Testis (tissue), 5 donors: ENCODE data around the gene MEPCE. TPM values are rescaled to one million over a fixed set of nuclear protein-coding genes. Genes with fewer than 3 reads are reported as not detected.
A peak's percentile ranks its signal among the peaks of the same experiment; 100 is the strongest.
"Not testable (repeated sequence)": the region's sequence is repeated elsewhere in the genome, so short reads cannot be mapped to it uniquely, and the experiment has no call there.

Experiments used
- DNase-seq: peaks from one replicate; pipeline ENCODE4 v3.0.0-alpha.2; 2019
- H3K27ac ChIP-seq, 2 donors: fragments of 200-600 bp; sonication (generic); one replicate each; pipeline ENCODE4 v1.5.1; 2019
- H3K27me3 ChIP-seq: fragments of 200-600 bp; sonication (generic); one replicate; pipeline ENCODE4 v1.5.1; 2019
- H3K36me3 ChIP-seq: fragments of 200-600 bp; sonication (generic); one replicate; pipeline ENCODE4 v1.5.1; 2017; ENCODE audit warnings: low read depth; ENCODE audit errors: missing control alignments
- H3K4me1 ChIP-seq: fragments of 200-600 bp; sonication (generic); one replicate; pipeline ENCODE4 v1.5.1; 2019
- H3K4me3 ChIP-seq, 2 donors: fragments of 200-600 bp; sonication (generic); one replicate each; pipeline ENCODE4 v1.5.1; 2017 to 2019
- H3K9me3 ChIP-seq: fragments of 200-600 bp; sonication (generic); one replicate; pipeline ENCODE4 v1.5.1; 2017
- POLR2A ChIP-seq: fragments of 450-650 bp; IDR thresholded peaks from one replicate; pipeline ENCODE4 v1.6.1; 2017; ENCODE audit warnings: antibody characterized with exemption, mild to moderate bottlenecking, moderate library complexity
- WGBS, 2 donors: methylation state at CpG; one replicate each; pipeline ENCODE4 v1.1.5; 2018; 5-methylcytosine and 5-hydroxymethylcytosine counted together
- intact Hi-C: fragments of 100-400 bp; cut with DNase I; formaldehyde crosslinking; loops from one replicate; pipeline ENCODE4 v1.15.1; 2023; ENCODE audit warnings: low total_unique reads
- long read RNA-seq, 2 donors: transcript quantifications; one replicate each; lab custom pipeline, GENCODE V29; 2026
- polyA plus RNA-seq: library from polyadenylated mRNA; stranded (reverse); fragments of 350-450 nt; fragmentation: Illumina TruSeq; extraction: RNeasy Lipid Tissue Mini Kit (QIAGEN cat#74804); gene quantifications from one replicate; pipeline ENCODE4 v1.2.3, GENCODE V29; 2014; ENCODE audit warnings: low read depth, low replicate concordance; ENCODE audit not compliant: insufficient read depth
- total RNA-seq, 2 donors: library from RNA; depleted of rRNA; stranded (reverse); fragments of >200 nt; gene quantifications; one replicate each; pipeline ENCODE4 v1.2.3, GENCODE V29; 2016
- TF ChIP-seq, protein P1 (sequence below), 3 experiments: fragments of 450-650 bp in 2 of 3; fragments of 200-600 bp in 1 of 3; sonication (generic) in 1 of 3; IDR thresholded peaks; one replicate each; pipeline ENCODE4 v1.5.1; 2016 to 2019; ENCODE audit warnings: antibody characterized with exemption in 3 of 3, mild to moderate bottlenecking in 2 of 3, moderate library complexity in 1 of 3

The MEPCE gene, protein sequence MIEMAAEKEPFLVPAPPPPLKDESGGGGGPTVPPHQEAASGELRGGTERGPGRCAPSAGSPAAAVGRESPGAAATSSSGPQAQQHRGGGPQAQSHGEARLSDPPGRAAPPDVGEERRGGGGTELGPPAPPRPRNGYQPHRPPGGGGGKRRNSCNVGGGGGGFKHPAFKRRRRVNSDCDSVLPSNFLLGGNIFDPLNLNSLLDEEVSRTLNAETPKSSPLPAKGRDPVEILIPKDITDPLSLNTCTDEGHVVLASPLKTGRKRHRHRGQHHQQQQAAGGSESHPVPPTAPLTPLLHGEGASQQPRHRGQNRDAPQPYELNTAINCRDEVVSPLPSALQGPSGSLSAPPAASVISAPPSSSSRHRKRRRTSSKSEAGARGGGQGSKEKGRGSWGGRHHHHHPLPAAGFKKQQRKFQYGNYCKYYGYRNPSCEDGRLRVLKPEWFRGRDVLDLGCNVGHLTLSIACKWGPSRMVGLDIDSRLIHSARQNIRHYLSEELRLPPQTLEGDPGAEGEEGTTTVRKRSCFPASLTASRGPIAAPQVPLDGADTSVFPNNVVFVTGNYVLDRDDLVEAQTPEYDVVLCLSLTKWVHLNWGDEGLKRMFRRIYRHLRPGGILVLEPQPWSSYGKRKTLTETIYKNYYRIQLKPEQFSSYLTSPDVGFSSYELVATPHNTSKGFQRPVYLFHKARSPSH
- 10 to 100 TPM; 74.6 to 89.3 TPM for total RNA-seq
- polyA plus RNA-seq = 182 TPM
- long read RNA-seq, donor 1, transcript MEPCE-201 (4 exons, 3,030 nt) = major isoform, 20 of 35 reads
- long read RNA-seq, donor 1, partial matches to known transcripts = 15 of 35 reads
- long read RNA-seq, donor 1, other reads (novel, unspliced or antisense) = 0 of 35 reads
- long read RNA-seq, donor 2, transcript MEPCE-201 (4 exons, 3,030 nt) = major isoform, 12 of 12 reads
- long read RNA-seq, donor 2, partial matches to known transcripts = 0 of 12 reads
- long read RNA-seq, donor 2, other reads (novel, unspliced or antisense) = 0 of 12 reads

DNA sequence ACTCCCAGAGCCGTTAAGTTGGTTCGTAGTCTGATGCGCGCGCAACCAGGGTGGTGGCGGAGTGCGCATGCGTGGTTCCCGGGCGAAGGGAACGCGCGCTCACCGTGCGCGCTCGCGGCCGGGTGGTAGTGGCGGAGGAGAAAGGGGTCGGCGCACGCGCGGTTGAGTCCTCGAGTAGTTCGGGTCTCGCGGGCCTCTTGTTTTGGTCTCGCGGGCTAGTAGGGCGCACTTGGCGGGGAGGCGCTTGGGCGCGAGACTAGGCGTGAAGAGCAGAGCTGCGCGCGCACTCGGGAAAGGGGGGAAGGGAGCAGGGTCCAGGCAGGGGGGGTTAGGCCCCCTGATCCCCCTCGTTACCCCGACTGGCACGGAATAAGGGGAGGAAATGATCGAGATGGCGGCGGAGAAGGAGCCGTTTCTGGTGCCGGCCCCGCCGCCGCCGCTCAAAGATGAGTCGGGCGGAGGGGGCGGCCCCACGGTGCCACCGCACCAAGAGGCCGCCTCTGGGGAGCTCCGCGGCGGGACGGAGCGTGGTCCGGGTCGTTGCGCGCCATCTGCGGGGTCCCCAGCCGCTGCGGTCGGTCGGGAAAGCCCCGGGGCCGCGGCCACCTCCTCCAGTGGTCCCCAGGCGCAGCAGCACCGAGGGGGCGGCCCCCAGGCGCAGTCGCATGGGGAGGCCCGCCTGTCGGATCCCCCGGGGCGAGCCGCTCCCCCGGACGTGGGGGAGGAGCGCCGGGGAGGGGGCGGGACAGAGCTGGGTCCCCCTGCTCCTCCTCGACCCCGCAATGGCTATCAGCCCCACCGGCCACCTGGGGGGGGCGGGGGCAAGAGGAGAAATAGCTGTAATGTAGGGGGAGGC is at the start of gene MEPCE:
Gene MEPCE (plus strand): TSS at position 195 of the 856 bp plus-strand sequence. CDS start 188 bp downstream, at position 383.
- Histone ChIP-seq H3K9me3 (no peaks in the 10 kb centered on the region), H3K4me1 (peaks cover 23% of the 10 kb centered on the region), H3K27me3 (no peaks in the 10 kb centered on the region), H3K36me3 (no peaks in the 10 kb centered on the region), H3K4me3 (peak within 1 kb of the TSS; percentile 85 to 94), H3K27ac (peak within 1 kb of the TSS; percentile 99)
- 0% methylated on average over 29 to 67 of the region's 95 CpGs for WGBS, 2 donors
- TF ChIP-seq, protein P1, sequence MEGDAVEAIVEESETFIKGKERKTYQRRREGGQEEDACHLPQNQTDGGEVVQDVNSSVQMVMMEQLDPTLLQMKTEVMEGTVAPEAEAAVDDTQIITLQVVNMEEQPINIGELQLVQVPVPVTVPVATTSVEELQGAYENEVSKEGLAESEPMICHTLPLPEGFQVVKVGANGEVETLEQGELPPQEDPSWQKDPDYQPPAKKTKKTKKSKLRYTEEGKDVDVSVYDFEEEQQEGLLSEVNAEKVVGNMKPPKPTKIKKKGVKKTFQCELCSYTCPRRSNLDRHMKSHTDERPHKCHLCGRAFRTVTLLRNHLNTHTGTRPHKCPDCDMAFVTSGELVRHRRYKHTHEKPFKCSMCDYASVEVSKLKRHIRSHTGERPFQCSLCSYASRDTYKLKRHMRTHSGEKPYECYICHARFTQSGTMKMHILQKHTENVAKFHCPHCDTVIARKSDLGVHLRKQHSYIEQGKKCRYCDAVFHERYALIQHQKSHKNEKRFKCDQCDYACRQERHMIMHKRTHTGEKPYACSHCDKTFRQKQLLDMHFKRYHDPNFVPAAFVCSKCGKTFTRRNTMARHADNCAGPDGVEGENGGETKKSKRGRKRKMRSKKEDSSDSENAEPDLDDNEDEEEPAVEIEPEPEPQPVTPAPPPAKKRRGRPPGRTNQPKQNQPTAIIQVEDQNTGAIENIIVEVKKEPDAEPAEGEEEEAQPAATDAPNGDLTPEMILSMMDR (IDR thresholded peaks at IDR 0.05) = no peak
- peak; percentile 39 for TF ChIP-seq POLR2A
- peak; percentile 97 for DNase-seq
- intact Hi-C loops = no loop called here

DNA sequence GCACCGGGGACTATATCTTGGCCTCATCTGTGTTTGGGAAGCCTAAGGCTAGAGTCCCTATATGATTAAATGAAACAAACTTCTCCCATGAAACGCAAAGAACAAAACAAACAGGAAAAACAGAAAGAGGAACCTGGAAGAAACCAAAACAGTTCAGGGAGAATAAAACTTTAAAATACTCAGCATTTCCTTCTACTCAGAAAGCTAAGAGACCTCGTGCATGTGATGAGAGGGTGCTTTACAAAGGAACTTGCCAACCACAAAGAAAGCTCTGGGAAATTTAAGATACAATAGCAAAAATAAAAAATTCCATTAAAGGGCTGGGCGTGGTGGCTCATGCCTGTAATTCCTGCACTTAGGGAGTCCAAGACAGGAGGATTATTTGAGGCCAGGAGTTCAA is 49.4 kb upstream of the MEPCE start:
- TF ChIP-seq, protein P1 (IDR thresholded peaks at IDR 0.05) = no peak
- no peak for TF ChIP-seq POLR2A
- intact Hi-C loops = no loop called here
- Histone ChIP-seq H3K27ac (peak overlapping the region in 1 of 2 donors; percentile 44), H3K36me3 (no peaks in the 10 kb centered on the region), H3K27me3 (no peaks in the 10 kb centered on the region), H3K4me3 (no peak overlapping the region), H3K4me1 (no peaks in the 10 kb centered on the region), H3K9me3 (no peaks in the 10 kb centered on the region)
- DNase-seq = no peak
- WGBS, 2 donors = 72 to 75% methylated on average over 4 of the region's 4 CpGs

DNA sequence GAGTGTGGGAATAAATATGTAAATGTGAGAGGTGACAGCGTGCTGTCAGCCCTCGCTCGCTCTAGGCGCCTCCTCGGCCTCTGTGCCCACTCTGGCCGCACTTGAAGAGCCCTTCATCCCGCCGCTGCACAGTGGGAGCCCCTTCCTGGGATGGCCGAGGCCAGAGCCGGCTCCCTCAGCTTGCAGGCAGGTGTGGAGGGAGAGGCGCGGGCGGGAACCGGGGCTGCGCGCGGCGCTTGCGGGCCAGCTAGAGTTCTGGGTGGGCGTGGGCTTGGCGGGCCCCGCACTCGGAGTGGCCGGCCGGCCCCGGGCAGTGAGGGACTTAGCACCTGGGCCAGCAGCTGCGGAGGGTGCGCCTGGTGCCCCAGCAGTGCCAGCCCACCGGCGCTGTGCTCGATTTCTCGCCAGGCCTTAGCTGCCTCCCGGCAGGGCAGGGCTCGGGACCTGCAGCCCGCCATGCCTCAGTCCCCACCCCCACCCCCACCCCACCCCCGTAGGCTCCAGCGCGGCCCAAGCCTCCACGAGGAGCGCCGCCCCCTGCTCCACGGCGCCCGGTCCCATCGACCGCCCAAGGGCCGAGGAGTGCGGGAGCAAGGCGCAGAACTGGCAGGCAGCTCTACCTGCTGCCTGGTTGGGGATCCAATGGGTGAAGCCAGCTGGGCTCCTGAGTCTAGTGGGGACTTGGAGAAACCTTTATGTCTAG is 47.9 kb upstream of the MEPCE start:
- H3K9me3 ChIP-seq, DNase-seq, H3K27ac ChIP-seq, H3K27me3 ChIP-seq, intact Hi-C loops, H3K36me3 ChIP-seq, H3K4me1 ChIP-seq: not testable (repeated sequence)
- H3K4me3 ChIP-seq = peak overlapping the region; percentile 9 to 51
- 47 to 75% methylated on average over 15 to 49 of the region's 49 CpGs for WGBS, 2 donors

DNA sequence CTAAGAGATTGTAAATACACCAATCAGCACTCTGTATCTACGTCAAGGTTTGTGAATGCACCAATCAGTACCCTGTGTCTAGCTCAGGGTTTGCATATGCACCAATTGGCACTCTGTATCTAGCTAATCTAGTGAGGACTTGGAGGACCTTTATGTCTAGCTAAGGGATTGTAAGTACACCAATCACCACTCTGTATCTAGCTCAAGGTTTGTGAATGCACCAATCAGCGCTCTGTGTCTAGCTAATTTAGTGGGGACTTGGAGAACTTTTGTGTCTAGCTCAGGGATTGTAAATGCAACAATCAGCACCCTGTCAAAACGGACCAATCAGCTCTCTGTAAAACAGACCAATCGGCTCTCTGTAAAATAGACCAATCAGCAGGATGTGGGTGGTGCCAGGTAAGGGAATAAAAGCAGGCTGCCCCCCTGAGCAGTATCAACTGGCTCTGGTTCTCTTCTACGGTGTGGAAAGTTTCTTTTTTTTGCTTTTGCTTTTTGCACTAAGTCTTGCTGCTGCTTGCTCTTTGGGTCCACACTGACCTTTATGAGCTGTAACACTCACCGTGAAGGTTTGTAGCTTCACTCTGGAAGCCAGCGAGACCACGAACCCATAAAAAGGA is 47.3 kb upstream of the MEPCE start:
- H3K36me3 ChIP-seq, intact Hi-C loops, H3K27me3 ChIP-seq, H3K9me3 ChIP-seq, H3K4me1 ChIP-seq: not testable (repeated sequence)
- peak overlapping the region in 1 of 2 donors; percentile 73 for H3K27ac ChIP-seq
- peak; percentile 63 for DNase-seq
- H3K4me3 ChIP-seq = peak overlapping the region; percentile 9 to 51
- 74 to 78% methylated on average over 8 of the region's 8 CpGs for WGBS, 2 donors
